Right cardiac atrium (tissue), 5 donors: Measurements from ENCODE around the gene EPHA2. TPM values are rescaled to one million over a fixed set of nuclear protein-coding genes. Genes with fewer than 3 reads are reported as not detected.

Experiments used
- ATAC-seq, 2 donors: fragments of 200-7000 bp; cut with Tn5 transposase; one replicate each; pipeline versions ENCODE4 v1.8.0 to v1.9.1; 2020; ENCODE audit warnings: moderate library complexity in 2 of 2, mild to moderate bottlenecking in 1 of 2
- DNase-seq, 3 donors: peaks; one replicate each; pipeline ENCODE4 v3.0.0-alpha.2; 2020
- H3K27ac ChIP-seq: one replicate; pipeline ENCODE4 v1.5.1; 2013; ENCODE audit warnings: mild to moderate bottlenecking, low read length, control low read depth, moderate library complexity
- H3K27me3 ChIP-seq: one replicate; pipeline ENCODE4 v1.6.1; 2013; ENCODE audit not compliant: control insufficient read depth, insufficient read depth
- H3K4me1 ChIP-seq: one replicate; pipeline ENCODE4 v1.6.1; 2013; ENCODE audit warnings: low read length; ENCODE audit not compliant: control insufficient read depth, insufficient read depth
- H3K4me3 ChIP-seq: one replicate; pipeline ENCODE4 v1.5.1; 2013; ENCODE audit warnings: low read length, control low read depth
- H3K9me3 ChIP-seq: one replicate; pipeline ENCODE4 v1.6.1; 2013; ENCODE audit warnings: low read length; ENCODE audit not compliant: control insufficient read depth
- WGBS: extraction: QIAGEN DNeasy Blood & Tissue Kit; methylation state at CpG from one replicate; pipeline ENCODE4 v1.1.7; 2013; 5-methylcytosine and 5-hydroxymethylcytosine counted together
- intact Hi-C, 4 donors: fragments of 100-400 bp; cut with DNase I; formaldehyde crosslinking; loops; one replicate each; pipeline versions ENCODE4 v1.11.0 to v1.14.0; 2022 to 2023
- polyA plus RNA-seq: library from polyadenylated mRNA; stranded (reverse); fragments of 200-250 nt; gene quantifications from one replicate; pipeline ENCODE4 v1.2.3, GENCODE V29; 2013
- total RNA-seq, 4 donors: library from RNA; stranded (reverse); fragmentation: NEBNext Ultra II Directional; extraction: Animal tissue kit (Norgen Biotek cat#: 25700); gene quantifications; one replicate each; pipeline ENCODE4 v1.2.1, GENCODE V29; 2021
- donor health status: healthy with polysubstance abuse.
- donor health status: DM: no; HTN: yes; CAD: no.
- donor health status: DM: no; HTN: no; CAD: no.
- donor health status: DM: no; HTN: yes; CAD: no; lungs with severe emphysema.
- donor health status: DM: yes; HTN: yes; CAD: no.

EPHA2 gene
- total and polyA plus RNA-seq, 5 donors = 6.4 to 15.7 (median 8.9) TPM

- ATAC-seq (no peak), DNase-seq (peak in 1 of 3 donors; percentile 43)
- Histone ChIP-seq H3K9me3 (no peaks in the 10 kb centered on the region), H3K4me3 (no peak overlapping the region), H3K27ac (peak overlapping the region; percentile 15), H3K27me3 (no peaks in the 10 kb centered on the region), H3K4me1 (peaks cover 6% of the 10 kb centered on the region)
- WGBS = 84% methylated on average over 19 of the region's 19 CpGs
- intact Hi-C loops = no loop called here
Observed at GRCh38 chr1:16183765-16184556, 28.1 kb upstream of the EPHA2 start.

DNA sequence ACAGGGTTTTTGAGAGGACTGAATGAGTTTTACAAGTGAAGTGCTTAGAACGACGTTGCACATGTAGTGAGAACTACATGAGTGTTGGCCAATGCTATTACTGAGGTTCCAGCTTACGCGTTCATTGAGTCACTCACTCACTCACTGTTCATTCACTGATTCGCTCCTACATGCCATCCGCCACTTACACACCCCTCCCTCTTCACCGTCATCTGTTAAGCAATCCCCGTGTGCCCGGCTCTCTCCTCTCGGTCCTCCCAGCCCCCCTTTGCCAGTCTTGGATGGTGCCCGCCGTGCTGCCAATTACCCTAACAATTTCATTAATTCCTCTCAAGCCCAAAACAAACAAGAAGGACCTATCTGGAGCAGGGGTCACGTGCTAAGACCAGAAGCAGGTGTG, 27.3 kb upstream of the EPHA2 start:
- H3K4me3 ChIP-seq = no peak overlapping the region
- peak overlapping the region; percentile 20 for H3K27ac ChIP-seq
- ATAC-seq = peak; percentile 15
- H3K9me3 ChIP-seq = no peaks in the 10 kb centered on the region
- H3K4me1 ChIP-seq = peaks cover 5% of the 10 kb centered on the region
- intact Hi-C loops = no loop called here
- WGBS = 72% methylated on average over 13 of the region's 13 CpGs
- H3K27me3 ChIP-seq = no peaks in the 10 kb centered on the region
- peak in 1 of 3 donors; percentile 61 for DNase-seq

DNA sequence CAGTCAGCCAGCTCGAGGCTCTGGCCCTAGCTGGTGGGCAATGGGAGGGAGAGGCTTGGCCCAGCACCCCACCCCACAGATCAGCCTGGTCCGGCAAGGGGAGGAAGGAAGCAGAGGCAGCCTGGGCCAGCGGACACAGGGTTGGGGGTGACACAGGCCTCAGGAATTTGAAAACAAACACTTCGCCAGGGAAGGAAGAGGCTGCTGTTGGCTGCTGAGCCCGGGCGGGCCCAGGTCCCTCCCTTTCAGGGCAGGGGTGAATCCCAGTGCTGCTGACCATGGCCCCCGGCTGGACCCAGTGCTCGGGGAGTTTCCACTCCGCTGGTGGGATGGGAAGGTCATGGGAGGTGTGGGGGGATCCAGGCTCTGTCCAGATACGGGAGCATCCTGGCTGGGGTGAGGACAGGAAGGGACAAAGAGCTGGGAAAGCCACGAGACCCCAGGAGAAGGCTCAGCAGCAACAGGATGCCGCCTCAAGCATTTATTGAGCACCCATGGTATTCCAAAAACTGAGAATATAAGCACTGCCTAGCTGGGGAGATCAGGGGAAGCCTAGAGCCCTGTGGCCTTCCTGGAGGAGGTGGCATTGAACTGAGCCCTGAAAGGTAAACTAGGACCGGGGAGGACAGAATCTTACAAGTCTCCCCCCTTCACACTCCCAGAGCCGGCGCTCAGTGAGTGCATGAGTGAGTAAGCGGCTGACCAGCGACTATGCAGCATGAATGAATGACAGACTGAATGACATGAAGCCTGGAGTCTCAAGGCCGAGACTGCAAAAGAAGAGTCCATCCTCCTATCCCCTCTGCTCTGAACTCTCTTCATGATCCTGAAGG, 26.2 kb upstream of the EPHA2 start:
- Histone ChIP-seq H3K4me3 (no peak overlapping the region), H3K4me1 (peaks cover 5% of the 10 kb centered on the region), H3K27ac (peak overlapping the region; percentile 96), H3K27me3 (no peaks in the 10 kb centered on the region), H3K9me3 (no peaks in the 10 kb centered on the region)
- ATAC-seq (peak; percentile 95 to 96), DNase-seq (peak; percentile 89 to 95 (median 94))
- intact Hi-C loops = no loop called here
- WGBS = 41% methylated on average over 18 of the region's 18 CpGs

DNA sequence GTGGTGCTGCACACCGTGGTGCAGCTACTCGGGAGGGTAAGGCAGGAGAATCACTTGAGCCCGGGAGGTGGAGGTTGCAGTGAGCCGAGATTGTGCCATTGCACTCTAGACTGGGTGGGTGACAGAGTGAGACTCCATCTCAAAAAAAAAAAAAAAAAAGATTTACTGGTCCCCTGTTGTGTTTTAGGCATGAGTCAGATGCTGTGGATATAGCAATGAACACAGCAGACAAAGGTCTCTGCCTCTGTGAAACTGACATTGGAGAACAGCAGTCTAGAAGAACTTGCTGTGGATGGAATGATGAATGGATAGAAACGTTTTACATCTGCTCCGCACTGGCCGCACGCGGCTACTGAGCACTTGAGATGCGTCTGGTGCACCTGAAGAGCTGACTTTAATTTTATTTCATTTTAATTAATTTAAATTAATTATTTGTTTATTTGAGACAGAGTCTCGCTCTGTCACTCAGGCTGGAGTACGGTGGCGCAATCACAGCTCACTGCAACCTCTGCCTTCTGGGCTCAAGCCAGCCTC, 24.5 kb upstream of the EPHA2 start:
- Histone ChIP-seq H3K27ac (no peak overlapping the region), H3K27me3 (no peaks in the 10 kb centered on the region), H3K4me1 (peaks cover 8% of the 10 kb centered on the region), H3K9me3 (no peaks in the 10 kb centered on the region), H3K4me3 (no peak overlapping the region)
- ATAC-seq = no peak
- DNase-seq = peak in 1 of 3 donors; percentile 45
- 90% methylated on average over 13 of the region's 13 CpGs for WGBS
- intact Hi-C loops = no loop called here

- Histone ChIP-seq H3K4me1 (peaks cover 11% of the 10 kb centered on the region), H3K9me3 (no peaks in the 10 kb centered on the region), H3K4me3 (no peak overlapping the region), H3K27me3 (no peaks in the 10 kb centered on the region), H3K27ac (no peak overlapping the region)
- 90% methylated on average over 19 of the region's 19 CpGs for WGBS
- DNase-seq (peak in 2 of 3 donors; percentile 18 to 26), ATAC-seq (no peak)
- intact Hi-C loops = no loop called here
Observed at GRCh38 chr1:16178596-16179497, 23.0 kb upstream of the EPHA2 start.

DNA sequence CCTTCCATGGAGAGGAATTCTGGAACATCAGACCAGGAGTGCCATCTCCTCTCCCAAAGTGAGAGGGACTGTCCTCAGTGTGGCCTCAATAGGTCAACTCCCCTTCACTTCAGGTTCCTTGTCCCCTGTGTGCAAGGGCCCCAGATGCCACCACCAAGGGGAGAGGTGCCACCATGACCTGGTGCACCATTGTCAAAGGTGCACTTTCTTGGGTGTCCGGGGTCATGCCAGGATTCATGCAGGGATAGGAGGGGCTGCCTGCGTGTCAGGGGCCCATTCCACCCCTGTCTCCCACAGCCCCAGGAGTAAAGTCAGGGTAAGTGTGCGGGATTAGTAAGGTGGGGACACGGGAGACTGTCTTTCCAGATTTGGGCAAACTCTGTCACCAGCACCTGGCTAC, 21.4 kb upstream of the EPHA2 start:
- no peak overlapping the region for H3K4me3 ChIP-seq
- WGBS = 98% methylated on average over 4 of the region's 4 CpGs
- ATAC-seq = no peak
- H3K27ac ChIP-seq = no peak overlapping the region
- intact Hi-C loops = no loop called here
- peak in 1 of 3 donors; percentile 8 for DNase-seq
- no peaks in the 10 kb centered on the region for H3K27me3 ChIP-seq
- no peaks in the 10 kb centered on the region for H3K9me3 ChIP-seq
- peaks cover 16% of the 10 kb centered on the region for H3K4me1 ChIP-seq

- Histone ChIP-seq H3K27ac (peak overlapping the region; percentile 60), H3K27me3 (no peaks in the 10 kb centered on the region), H3K4me1 (peaks cover 14% of the 10 kb centered on the region), H3K9me3 (no peaks in the 10 kb centered on the region), H3K4me3 (no peak overlapping the region)
- ATAC-seq (no peak), DNase-seq (peak in 1 of 3 donors; percentile 18)
- WGBS = 62% methylated on average over 7 of the region's 7 CpGs
- intact Hi-C loops = no loop called here
Observed at GRCh38 chr1:16176653-16177052, 20.8 kb upstream of the EPHA2 start.

- peak; percentile 83 to 86 for ATAC-seq
- Histone ChIP-seq H3K9me3 (no peaks in the 10 kb centered on the region), H3K27me3 (no peaks in the 10 kb centered on the region), H3K4me1 (peaks cover 10% of the 10 kb centered on the region), H3K4me3 (no peak overlapping the region), H3K27ac (peak overlapping the region; percentile 71)
- WGBS = 7% methylated on average over 24 of the region's 24 CpGs
- DNase-seq = peak; percentile 92 to 97 (median 96)
- intact Hi-C loops = no loop called here
Observed at GRCh38 chr1:16175610-16176553, 20.0 kb upstream of the EPHA2 start.

DNA sequence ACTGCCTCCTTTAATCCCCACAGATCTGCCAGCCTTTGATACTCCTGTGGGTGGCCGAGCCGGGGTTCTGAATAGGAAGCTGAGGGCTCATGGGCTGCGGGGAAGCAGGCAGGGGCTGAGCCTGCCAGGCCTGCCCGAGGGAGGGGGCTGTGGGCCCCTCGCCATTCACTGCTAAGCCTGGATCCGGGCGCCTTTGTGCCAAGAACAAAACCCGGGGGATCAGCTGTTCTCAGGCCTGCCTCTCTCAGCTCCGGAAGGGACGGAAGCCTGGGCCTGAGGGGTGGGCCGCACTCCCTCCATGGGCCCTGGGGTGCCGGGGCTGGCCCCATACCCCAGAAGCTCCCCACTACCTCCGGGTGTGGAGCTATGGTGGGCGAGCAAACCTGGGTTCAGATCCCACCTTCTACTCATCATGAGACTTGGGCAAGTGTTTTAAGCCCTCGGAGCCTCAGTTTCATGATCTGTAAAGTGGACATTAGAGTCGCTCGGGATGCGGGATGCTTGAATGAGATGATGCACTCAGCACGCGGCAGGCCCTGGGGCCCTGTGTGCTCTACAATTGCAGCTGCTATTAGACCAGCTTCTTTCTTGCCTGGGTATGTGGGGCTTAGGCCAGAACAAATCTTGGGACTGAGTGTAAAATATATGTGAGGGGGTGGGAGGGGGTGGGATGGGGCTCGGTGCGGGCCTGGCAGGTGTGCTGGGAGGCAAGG, 19.2 kb upstream of the EPHA2 start:
- no peaks in the 10 kb centered on the region for H3K9me3 ChIP-seq
- peak in 1 of 2 donors; percentile 2 for ATAC-seq
- DNase-seq = peak in 2 of 3 donors; percentile 66 to 75
- no peaks in the 10 kb centered on the region for H3K27me3 ChIP-seq
- H3K4me3 ChIP-seq = no peak overlapping the region
- WGBS = 58% methylated on average over 22 of the region's 22 CpGs
- H3K27ac ChIP-seq = no peak overlapping the region
- H3K4me1 ChIP-seq = peaks cover 10% of the 10 kb centered on the region
- intact Hi-C loops = no loop called here
